Measurements from ENCODE around the gene SPATA33. TPM values are rescaled to one million over a fixed set of nuclear protein-coding genes. Genes with fewer than 3 reads are reported as not detected.

Gene SPATA33
- total RNA-seq, 1 experiment from 2014 or later: 12.0 TPM

DNA sequence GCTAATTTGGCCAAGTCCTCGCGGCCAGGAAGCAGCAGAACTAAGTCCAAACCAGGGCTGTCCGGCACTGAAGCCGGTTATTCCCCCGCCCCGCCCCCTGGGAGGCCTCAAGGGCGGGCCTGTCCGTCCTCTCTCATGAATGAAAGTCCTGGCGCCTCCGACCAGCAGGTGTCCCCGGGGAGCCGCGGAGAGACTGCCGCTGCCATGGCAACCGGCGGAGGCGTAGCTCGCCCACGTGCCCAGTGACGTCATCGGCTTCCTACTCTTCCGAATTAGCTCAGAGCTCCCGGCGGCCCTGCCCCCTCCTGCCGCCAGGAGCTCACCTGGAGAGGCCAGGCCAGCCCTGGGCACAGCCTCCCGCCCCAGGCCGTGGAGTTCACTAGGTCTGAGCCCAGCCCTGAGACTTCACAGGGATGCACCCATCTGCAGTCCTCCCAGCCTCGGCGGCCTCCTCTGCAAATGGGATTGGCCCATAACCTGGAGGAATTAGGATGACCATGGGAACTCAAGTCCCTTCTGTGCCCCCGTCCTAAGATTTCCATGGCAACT, 42.5 kb downstream of the SPATA33 start (continued):
- no peak for TF ChIP-seq AR (CRISPR knock-in tag; IDR thresholded peaks at IDR 0.05)
- peak; percentile 63; the same call in 1 of the 2 replicates for TF ChIP-seq MAX (CRISPR knock-in tag; IDR thresholded peaks at IDR 0.05)
- TF ChIP-seq ZNF281 (CRISPR knock-in tag; IDR thresholded peaks at IDR 0.05): peak; percentile 14; the same call in 1 of the 2 replicates
- peak; percentile 79; the same call in 1 of the 2 replicates for TF ChIP-seq CREM (CRISPR knock-in tag; IDR thresholded peaks at IDR 0.05)
- no peak for TF ChIP-seq IRF2 (CRISPR knock-in tag; IDR thresholded peaks at IDR 0.05; ENCODE audit: borderline replicate concordance, low read depth)
- peak; percentile 97 for TF ChIP-seq ZBTB21 (CRISPR knock-in tag; IDR thresholded peaks at IDR 0.05; ENCODE audit: borderline replicate concordance)
- no peak for TF ChIP-seq ZNF138 (CRISPR knock-in tag; conservative IDR thresholded peaks at IDR 0.05)
- no peak for TF ChIP-seq ZNF532 (CRISPR knock-in tag; IDR thresholded peaks at IDR 0.05; ENCODE audit: borderline replicate concordance)
- peak; percentile 5; the same call in 1 of the 2 replicates for TF ChIP-seq HMGA2 (CRISPR knock-in tag; IDR thresholded peaks at IDR 0.05)
- TF ChIP-seq, protein P1, sequence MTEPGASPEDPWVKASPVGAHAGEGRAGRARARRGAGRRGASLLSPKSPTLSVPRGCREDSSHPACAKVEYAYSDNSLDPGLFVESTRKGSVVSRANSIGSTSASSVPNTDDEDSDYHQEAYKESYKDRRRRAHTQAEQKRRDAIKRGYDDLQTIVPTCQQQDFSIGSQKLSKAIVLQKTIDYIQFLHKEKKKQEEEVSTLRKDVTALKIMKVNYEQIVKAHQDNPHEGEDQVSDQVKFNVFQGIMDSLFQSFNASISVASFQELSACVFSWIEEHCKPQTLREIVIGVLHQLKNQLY (CRISPR knock-in tag; IDR thresholded peaks at IDR 0.05): no peak
- TF ChIP-seq ZNF425 (CRISPR knock-in tag; conservative IDR thresholded peaks at IDR 0.05): no peak
- no peak for TF ChIP-seq SOX15 (CRISPR knock-in tag; IDR thresholded peaks at IDR 0.05)
- TF ChIP-seq RORB (CRISPR knock-in tag; IDR thresholded peaks at IDR 0.05): no peak
- no peak for TF ChIP-seq ZNF121 (CRISPR knock-in tag; IDR thresholded peaks at IDR 0.05)
- no peak for TF ChIP-seq ZMAT4 (CRISPR knock-in tag; IDR thresholded peaks at IDR 0.05)
- TF ChIP-seq CBFB (CRISPR knock-in tag; IDR thresholded peaks at IDR 0.05; ENCODE audit: low read depth): no peak
- TF ChIP-seq, protein P2, sequence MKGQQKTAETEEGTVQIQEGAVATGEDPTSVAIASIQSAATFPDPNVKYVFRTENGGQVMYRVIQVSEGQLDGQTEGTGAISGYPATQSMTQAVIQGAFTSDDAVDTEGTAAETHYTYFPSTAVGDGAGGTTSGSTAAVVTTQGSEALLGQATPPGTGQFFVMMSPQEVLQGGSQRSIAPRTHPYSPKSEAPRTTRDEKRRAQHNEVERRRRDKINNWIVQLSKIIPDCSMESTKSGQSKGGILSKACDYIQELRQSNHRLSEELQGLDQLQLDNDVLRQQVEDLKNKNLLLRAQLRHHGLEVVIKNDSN (CRISPR knock-in tag; IDR thresholded peaks at IDR 0.05): peak; percentile 99
- TF ChIP-seq FOXP4 (CRISPR knock-in tag; IDR thresholded peaks at IDR 0.05): no peak
- TF ChIP-seq GABPB1 (CRISPR knock-in tag; IDR thresholded peaks at IDR 0.05): peak; percentile 62; the same call in 1 of the 2 replicates
- no peak for TF ChIP-seq NFYB (CRISPR knock-in tag; conservative IDR thresholded peaks at IDR 0.05; ENCODE audit: low read depth)
- no peak for TF ChIP-seq ZNF232 (CRISPR knock-in tag; IDR thresholded peaks at IDR 0.05)
- TF ChIP-seq, protein P3, sequence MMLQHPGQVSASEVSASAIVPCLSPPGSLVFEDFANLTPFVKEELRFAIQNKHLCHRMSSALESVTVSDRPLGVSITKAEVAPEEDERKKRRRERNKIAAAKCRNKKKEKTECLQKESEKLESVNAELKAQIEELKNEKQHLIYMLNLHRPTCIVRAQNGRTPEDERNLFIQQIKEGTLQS (CRISPR knock-in tag; conservative IDR thresholded peaks at IDR 0.05): no peak

Data from WTC11 (cell line).